D721Med (cell line): ENCODE data around the gene IL17RE.
"Not testable (repeated sequence)": the region's sequence is repeated elsewhere in the genome, so short reads cannot be mapped to it uniquely, and the experiment has no call there.

Source experiments
- DNase-seq: peaks from one replicate; pipeline ENCODE4 v3.0.0; 2011; ENCODE audit warnings: low spot score; ENCODE audit not compliant: insufficient read length
- FAIRE-seq: peaks from 2 replicates; lab custom pipeline; 2011; peaks lifted over from hg19 to GRCh38; lab: Jason Lieb, UNC
- CTCF ChIP-seq: IDR thresholded peaks from 2 replicates; pipeline ENCODE4 v1.5.1; 2012; ENCODE audit warnings: mild to moderate bottlenecking, control low read depth; ENCODE audit not compliant: insufficient read depth; ENCODE audit errors: missing control alignments

IL17RE gene

GRCh38 chr3:9891072-9891622 is 11.5 kb upstream of the IL17RE start:
- DNase-seq (no peak), FAIRE-seq (no peak)
- no peak for TF ChIP-seq CTCF

GRCh38 chr3:9893739-9894138 is 8.9 kb upstream of the IL17RE start:
- no peak for TF ChIP-seq CTCF
- no peak for DNase-seq
- no peak for FAIRE-seq

GRCh38 chr3:9895715-9896114 is 6.9 kb upstream of the IL17RE start:
- not testable (repeated sequence) for FAIRE-seq

DNA sequence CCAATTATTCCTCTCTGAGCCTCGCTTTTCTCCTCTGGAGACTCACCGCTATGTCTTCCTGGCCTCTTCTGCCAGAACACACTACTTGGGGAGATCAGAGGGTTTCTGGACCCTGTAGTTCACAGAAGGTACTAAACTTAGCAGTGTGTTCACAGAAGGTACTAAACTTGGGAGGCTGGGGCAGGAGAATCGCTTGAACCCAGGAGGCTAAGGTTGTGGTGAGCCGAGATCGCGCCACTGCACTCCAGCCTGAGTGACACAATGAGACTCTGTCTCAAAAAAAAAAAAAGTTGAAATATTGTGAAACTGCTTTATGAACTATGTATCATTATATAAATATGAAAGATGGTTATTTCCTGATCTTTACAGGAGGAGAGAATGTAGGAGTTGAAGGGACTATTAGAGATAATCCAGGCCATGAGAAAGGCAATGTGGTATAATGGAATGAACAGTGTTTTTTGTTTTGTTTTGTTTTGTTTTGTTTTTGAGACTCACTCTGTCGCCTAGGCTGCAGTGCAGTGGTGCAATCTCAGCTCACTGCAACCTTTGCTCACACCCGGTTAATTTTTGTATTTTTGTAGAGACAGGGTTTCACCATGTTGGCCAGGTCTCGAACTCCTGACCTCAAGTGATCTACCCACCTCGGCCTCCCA is 5.8 kb upstream of the IL17RE start:
- FAIRE-seq, result not testable (repeated sequence)

More at GRCh38 chr3:9895715-9896114, 6.9 kb upstream of the IL17RE start:
- DNase-seq, result not testable (repeated sequence)

GRCh38 chr3:9897408-9898372 is 5.0 kb upstream of the IL17RE start:
- DNase-seq, result no peak
- no peak for TF ChIP-seq CTCF
- no peak for FAIRE-seq

More for the DNA sequence above, 5.8 kb upstream of the IL17RE start:
- DNase-seq, result not testable (repeated sequence)

DNA sequence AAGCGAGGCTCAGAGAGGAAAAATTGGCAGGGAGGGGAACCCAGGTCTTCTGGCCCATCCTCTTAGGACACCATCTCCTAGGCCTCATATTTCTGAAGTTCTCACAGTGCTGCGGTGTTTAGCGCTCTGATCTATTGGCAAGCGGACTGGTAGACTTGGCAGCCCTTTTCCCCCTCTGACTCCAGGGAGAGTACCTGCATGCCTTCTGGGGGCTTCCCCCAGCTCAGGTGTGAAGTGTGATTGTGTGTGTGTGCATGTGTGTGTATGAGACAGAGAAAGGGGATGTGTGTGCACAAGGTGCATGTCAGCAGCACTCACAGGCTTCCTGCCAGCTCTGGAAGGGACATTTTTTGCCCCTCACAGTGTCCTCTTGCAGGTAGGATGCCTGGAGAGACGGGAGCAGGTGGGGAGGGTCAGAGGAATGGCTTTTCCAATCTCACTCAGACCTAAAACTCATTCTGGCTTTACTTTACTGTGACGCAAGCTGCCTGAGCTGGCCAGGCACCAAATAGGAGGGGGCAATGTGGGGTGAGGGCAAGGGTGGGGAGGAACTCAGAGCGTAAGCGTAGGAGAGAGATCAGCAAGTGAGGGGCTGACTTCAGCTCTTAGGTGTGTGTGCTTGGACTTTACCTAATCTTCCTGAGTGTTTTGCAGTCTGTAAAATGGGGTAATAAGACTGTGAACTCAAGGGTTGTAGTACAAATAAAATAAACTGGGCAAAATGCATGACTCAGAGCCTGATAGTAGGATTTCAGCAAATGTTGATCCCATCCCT is 4.0 kb upstream of the IL17RE start:
- DNase-seq (no peak), FAIRE-seq (no peak)
- TF ChIP-seq CTCF, result no peak

- FAIRE-seq (no peak), DNase-seq (no peak)
- TF ChIP-seq CTCF, result no peak
These were observed 3.3 kb upstream of the IL17RE start for GRCh38 chr3:9899289-9899791.

DNA sequence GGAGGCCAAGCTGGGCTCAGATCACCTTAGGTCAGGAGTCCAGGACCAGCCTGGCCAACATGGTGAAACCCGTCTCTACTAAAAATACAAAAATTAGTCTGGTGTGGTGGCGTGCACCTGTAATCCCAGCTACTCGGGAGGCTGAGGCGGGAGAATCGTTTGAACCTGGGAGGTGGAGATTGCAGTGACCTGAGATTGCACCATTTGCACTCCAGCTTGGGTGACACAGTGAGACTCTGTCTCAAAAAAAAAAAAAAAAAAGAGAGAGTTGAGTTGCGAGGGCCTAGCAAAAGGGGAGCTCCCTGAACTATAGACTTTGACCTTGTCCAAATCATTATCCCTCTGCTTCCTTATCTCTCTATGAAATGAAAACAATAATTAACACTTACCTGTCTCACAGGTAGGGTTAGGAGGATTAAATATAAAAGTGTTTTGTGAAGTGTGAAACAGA is 1.7 kb upstream of the IL17RE start:
- not testable (repeated sequence) for FAIRE-seq, DNase-seq
